GM19324 (cell line): Measurements from ENCODE around the gene SHROOM2.
"Not testable (repeated sequence)": the region's sequence is repeated elsewhere in the genome, so short reads cannot be mapped to it uniquely, and the experiment has no call there.

ENCODE experiments used
- ATAC-seq: cut with Tn5 transposase; IDR thresholded peaks from one replicate; pipeline ENCODE4 v1.9.1; 2021; ENCODE audit warnings: mild to moderate bottlenecking, moderate library complexity; ENCODE audit not compliant: unreplicated experiment, low FRiP score

The SHROOM2 gene

GRCh38 chrX:9785944-9786797, at the start of gene SHROOM2:
Gene SHROOM2, plus strand, starts transcription at chrX:9786429. Its CDS starts 117 bp downstream, at chrX:9786546.
- ATAC-seq: no peak

- ATAC-seq: no peak
These were observed 48.9 kb upstream of the SHROOM2 start for GRCh38 chrX:9737363-9737762.

- ATAC-seq: no peak
These were observed 48.1 kb upstream of the SHROOM2 start for GRCh38 chrX:9738151-9738550.

DNA sequence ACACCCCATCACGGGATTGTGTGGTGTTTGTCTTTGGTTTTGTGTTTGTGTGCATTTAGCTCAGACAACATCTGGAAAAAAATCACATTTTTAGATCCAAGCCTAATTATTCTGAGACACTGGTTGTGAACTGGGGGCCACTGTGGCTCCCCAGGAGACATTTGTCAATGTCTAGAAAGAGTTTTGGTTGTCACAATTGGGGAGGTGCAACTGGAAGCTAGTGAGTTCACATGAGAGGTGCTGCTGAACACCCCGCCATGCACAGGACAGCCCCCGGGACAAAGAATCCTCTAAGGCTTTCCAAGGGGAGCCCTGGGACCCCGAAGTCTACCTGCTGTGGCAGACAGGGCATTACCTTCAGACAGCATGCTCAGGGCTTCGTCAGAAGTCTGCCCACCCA, 47.1 kb upstream of the SHROOM2 start:
- ATAC-seq: no peak

DNA sequence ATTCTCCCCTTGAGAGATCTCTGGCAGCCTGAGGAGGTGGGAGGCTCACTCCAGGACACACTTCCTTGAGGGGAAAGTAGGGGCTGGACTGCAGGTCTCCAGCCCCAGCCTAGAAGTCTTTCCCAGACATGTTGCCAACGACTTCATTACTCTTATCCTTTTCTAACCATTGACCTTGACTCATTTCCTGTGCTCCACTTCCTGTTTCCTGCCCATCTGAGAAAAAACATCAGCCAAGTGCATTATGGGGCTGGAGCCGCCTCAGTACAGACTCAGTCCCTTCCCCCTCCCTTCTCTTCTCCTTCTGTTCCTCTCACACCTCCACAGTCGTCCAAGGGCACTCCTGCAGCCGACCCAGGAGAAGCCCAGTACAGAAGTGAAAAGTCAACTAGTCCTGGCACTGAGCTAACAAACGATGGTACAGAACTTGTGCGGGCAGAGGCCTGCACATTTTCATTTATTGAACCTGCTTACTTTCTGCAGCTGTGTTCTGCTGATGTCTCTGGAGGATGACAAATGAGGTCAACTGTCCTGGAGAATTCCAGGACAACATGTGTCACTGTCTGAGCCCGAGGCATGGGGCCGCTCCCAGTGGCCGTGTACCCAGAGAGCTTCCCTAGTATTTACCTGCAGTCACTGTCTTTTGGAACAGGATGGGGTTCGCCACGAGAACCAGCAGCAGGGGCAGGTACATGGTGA, 40.7 kb upstream of the SHROOM2 start:
- no peak for ATAC-seq

- no peak for ATAC-seq
These were observed 39.9 kb upstream of the SHROOM2 start for GRCh38 chrX:9746148-9746888.

DNA sequence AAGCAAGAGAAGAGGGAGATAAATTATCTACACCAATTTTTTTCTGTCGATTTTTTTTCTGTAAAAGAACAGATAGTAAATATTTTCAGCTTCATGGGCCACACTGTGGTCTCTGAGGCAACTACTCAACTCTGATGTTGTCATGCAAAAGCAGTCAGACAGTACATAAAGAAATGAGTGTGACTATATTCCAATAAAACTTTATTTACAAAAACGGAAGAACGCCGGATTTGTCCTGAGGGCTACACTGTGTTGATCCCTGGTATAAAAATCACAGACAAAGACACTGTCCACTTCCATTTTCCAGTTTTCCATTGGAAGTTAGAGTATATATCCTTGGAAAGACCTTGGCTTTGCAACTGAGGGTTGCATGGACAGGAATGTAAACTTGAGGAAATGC, 38.6 kb upstream of the SHROOM2 start:
- ATAC-seq: no peak

DNA sequence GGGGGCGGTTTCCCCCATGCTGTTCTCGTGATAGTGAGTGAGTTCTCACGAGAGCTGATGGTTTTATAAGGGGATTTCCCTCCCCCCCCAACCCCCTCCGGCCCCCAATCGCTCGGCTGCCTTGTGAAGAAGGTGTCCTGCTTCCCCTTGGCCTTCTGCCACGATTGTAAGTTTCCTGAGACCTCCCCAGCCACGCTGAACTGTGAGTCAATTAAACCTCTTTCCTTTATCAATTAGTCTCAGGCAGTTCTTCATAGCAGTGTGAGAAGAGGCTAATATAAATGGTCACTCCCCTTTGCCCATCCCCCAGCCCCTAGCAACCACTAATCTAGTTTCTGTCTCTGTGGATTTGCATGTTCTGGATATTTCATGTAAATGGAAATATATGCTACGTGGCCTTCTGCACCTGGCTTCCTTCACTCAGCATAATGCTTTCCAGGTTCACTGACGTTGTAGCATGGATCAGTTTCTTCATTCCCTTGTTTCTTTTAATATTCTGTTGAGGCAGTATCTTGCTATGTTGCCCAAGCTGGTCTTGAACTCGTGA, 37.0 kb upstream of the SHROOM2 start:
- no peak for ATAC-seq

- ATAC-seq: no peak
These were observed 28.9 kb upstream of the SHROOM2 start for GRCh38 chrX:9757366-9757765.

- ATAC-seq: no peak
These were observed 28.1 kb upstream of the SHROOM2 start for GRCh38 chrX:9758021-9758638.

- no peak for ATAC-seq
These were observed 26.9 kb upstream of the SHROOM2 start for GRCh38 chrX:9759337-9759736.

DNA sequence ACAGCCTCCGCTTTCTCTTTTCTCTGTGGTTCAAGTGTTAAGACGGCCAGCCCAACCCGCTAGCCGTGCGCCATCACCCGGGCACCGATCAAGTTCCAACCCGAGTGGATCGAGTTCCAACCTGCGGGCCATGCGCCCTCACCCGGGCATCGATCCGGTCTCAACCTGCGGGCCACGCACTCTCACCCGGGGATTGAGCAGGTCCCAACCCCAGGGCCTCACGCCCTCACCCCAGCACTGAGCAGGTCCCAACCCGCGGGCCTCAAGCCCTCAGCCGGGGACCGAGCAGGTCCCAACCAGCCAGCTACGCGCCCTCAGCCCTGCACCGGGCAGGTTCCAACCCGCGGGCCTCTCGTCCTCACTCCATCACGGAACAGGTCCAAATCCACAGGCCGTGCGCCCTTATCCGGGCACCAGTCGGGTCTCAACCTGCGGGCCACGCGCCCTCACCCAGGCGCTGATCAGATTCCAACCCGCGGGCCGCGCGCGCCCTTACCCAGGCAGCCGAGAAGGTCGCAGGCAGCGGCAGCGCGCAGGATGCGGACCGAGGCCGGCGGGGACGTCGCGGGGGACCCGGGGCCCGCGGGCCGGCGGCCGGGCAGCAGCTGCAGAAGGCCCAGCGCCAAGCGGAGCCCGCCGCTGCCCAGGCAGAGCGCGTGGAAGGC, 21.0 kb upstream of the SHROOM2 start:
- no peak for ATAC-seq

GRCh38 chrX:9765737-9766097, 20.5 kb upstream of the SHROOM2 start, which contains the start of gene GPR143:
Gene GPR143, minus strand, starts transcription at chrX:9765847. Its CDS starts 30 bp downstream, at chrX:9765817.
- ATAC-seq: no peak

GRCh38 chrX:9767375-9767774, 18.9 kb upstream of the SHROOM2 start:
- no peak for ATAC-seq

DNA sequence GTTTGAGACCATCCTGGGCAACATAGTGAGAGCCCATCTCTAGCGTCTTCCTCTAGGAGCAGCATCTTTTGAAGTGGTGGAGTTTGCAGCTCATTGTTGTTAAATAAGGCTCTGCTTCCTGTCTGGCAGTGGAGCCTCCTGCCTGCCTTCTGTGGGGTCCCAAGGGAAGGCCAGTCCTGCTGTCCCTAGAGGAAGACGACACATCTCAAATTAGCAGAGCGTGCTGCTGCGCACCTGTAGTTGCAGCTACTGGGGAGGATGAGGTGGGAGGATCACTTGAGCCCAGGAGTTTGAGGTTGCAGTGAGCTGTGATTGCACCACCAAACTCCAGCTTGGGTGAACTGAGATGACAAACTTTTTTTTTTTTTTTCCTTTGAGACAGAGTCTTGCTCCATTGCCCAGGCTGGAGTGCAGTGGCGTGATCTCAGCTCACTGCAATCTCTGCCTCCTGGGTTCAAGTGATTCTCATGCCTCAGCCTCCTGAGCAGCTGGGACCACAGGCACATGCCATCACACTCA, 17.8 kb upstream of the SHROOM2 start:
- ATAC-seq: not testable (repeated sequence)

- ATAC-seq: no peak
These were observed 15.9 kb upstream of the SHROOM2 start for GRCh38 chrX:9770319-9770718.

DNA sequence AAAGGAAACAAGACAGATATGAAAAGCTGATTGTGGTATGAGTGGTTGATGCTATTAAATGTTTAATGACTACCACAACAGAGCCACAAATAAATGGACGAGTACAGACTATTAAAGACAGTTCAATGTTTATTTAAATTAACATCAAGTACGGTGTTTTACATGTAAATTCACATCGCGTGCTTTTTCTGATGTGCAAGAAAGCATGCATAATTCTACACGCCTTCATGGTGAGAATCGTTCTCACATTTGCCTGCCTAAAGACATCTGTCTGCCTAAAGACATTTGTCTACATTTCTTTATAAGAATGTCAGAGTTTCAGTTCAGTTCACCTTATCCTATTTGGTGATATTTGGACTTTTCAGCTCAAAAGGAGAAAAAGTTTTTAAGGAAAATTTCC, 13.3 kb upstream of the SHROOM2 start:
- ATAC-seq: no peak

- ATAC-seq: no peak
These were observed 10.3 kb upstream of the SHROOM2 start for GRCh38 chrX:9775930-9776329.

- no peak for ATAC-seq
These were observed 4.3 kb upstream of the SHROOM2 start for GRCh38 chrX:9781941-9782340.

DNA sequence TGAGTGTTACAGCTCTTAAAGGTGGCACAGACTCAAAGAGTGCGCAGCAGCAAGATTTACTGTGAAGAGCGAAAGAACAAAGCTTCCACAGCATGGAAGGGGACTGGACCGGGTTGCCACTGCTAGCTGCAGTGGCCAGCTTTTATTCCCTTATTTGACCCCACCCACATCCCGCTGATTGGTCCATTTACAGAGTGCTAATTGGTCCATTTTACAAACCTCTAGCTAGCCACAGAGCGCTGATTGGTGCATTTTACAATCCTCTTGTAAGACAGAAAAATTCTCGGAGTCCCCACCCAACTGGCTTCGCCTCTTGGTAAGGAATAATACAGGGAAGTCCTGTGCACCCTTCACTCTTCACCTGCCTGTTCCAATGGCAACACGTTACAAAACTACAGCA, 1.9 kb upstream of the SHROOM2 start:
- no peak for ATAC-seq
